Ectodermal cell (in vitro differentiated cells): ENCODE results near the gene MAP3K20.
"Not testable (repeated sequence)": the region's sequence is repeated elsewhere in the genome, so short reads cannot be mapped to it uniquely, and the experiment has no call there.

Experiments
- H3K27ac ChIP-seq: 2 replicates; pipeline ENCODE4 v1.7.0; 2013; ENCODE audit warnings: mild to moderate bottlenecking, low read depth, low read length; ENCODE audit not compliant: insufficient read depth, poor library complexity, severe bottlenecking
- H3K27me3 ChIP-seq: 2 replicates; pipeline ENCODE4 v1.7.0; 2013; ENCODE audit warnings: mild to moderate bottlenecking, low read length; ENCODE audit not compliant: insufficient read depth, control insufficient read depth, poor library complexity, severe bottlenecking
- H3K36me3 ChIP-seq: one replicate; pipeline ENCODE4 v1.7.0; 2013; ENCODE audit warnings: low read length; ENCODE audit not compliant: control insufficient read depth, insufficient read depth
- H3K4me1 ChIP-seq: one replicate; pipeline ENCODE4 v1.7.0; 2013; ENCODE audit warnings: low read length; ENCODE audit not compliant: control insufficient read depth, insufficient read depth
- H3K4me3 ChIP-seq: 2 replicates; pipeline ENCODE4 v1.7.0; 2013; ENCODE audit warnings: low read depth, low read length, control low read depth; ENCODE audit not compliant: insufficient read depth
- H3K9me3 ChIP-seq: 2 replicates; pipeline ENCODE4 v1.7.0; 2013; ENCODE audit warnings: mild to moderate bottlenecking, low read length, moderate library complexity; ENCODE audit not compliant: control insufficient read depth
- WGBS, 2 experiments: methylation state at CpG; one replicate each; pipeline ENCODE4 v1.1.7; 2013; ENCODE audit warnings: missing lambda C conversion rate in 2 of 2; 5-methylcytosine and 5-hydroxymethylcytosine counted together

MAP3K20 gene

GRCh38 chr2:173196080-173196479 lies 120.4 kb downstream of the MAP3K20 start:
- Histone ChIP-seq H3K36me3 (no peaks in the 10 kb centered on the region), H3K4me3 (no peak overlapping the region), H3K9me3 (no peaks in the 10 kb centered on the region), H3K27me3 (no peaks in the 10 kb centered on the region), H3K4me1 (peaks cover 26% of the 10 kb centered on the region), H3K27ac (no peak overlapping the region)
- WGBS, 2 experiments, result 47 to 49% methylated on average over 6 of the region's 6 CpGs

DNA sequence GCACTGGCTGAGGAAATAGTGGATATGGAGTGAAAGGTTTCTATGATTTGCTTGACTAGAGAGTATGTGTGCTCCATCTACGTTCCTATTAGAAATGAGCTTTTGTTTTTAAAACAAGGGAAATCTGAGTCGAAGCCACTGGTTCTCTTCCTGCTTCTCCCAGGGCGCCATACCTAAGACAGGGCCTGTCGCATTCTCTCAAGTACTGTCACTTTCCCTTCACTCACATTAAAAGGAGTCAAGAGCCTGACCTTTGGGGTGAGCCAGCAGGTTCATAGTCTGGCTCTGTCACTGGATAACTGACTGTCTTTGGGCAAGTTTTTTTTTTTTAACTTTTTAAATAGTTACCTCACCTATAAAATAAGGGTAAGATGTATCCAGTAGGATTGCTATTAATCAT lies 121.0 kb downstream of the MAP3K20 start:
- no peak overlapping the region for H3K27ac ChIP-seq
- 56 to 61% methylated on average over 4 of the region's 4 CpGs for WGBS, 2 experiments
- H3K27me3 ChIP-seq, result no peaks in the 10 kb centered on the region
- no peak overlapping the region for H3K4me3 ChIP-seq
- H3K9me3 ChIP-seq, result no peaks in the 10 kb centered on the region
- peaks cover 26% of the 10 kb centered on the region for H3K4me1 ChIP-seq
- no peaks in the 10 kb centered on the region for H3K36me3 ChIP-seq

DNA sequence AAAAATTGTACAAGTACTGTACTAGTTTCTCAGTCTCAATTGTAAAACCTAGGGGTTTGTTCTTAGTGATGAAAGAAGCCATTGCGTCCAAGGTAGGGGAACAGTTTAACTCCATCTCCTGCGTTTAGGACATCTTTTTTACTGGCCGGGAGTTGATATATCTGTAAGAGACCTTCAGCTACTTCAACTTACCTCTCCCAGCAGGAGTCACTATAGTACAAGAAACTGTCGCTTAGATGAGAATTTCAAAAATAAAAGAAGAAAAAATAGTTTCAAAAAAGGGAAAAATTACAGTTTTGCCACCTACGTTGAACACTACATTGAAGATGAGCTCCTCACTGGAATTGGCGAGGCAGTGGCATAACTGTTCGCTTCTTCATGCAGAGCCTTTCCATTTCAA lies 122.7 kb downstream of the MAP3K20 start:
- no peaks in the 10 kb centered on the region for H3K27me3 ChIP-seq
- H3K4me1 ChIP-seq, result peaks cover 26% of the 10 kb centered on the region
- H3K27ac ChIP-seq, result no peak overlapping the region
- no peaks in the 10 kb centered on the region for H3K9me3 ChIP-seq
- 91 to 93% methylated on average over 7 of the region's 7 CpGs for WGBS, 2 experiments
- H3K36me3 ChIP-seq, result no peaks in the 10 kb centered on the region
- no peak overlapping the region for H3K4me3 ChIP-seq

DNA sequence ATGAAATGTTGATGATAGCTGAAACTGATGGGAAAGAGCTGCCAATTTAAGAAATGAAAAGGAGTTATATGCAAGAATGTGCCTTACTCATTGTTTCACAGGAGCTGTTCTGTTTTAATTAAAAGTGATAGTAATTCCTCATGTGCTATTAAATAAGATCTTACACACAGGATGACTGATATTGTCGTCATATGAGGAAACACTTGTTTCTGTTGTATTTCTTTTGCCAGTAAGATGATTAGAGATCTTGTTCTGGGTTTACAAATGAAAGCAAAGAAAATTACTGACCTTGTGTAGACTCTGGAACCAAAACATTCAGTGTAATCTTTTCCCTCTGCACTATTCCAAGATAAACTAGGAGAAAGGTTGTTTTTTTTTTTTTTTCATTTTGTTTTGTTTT lies 123.6 kb downstream of the MAP3K20 start:
- Histone ChIP-seq H3K36me3 (no peaks in the 10 kb centered on the region), H3K27ac (no peak overlapping the region), H3K9me3 (no peaks in the 10 kb centered on the region), H3K4me3 (no peak overlapping the region), H3K27me3 (no peaks in the 10 kb centered on the region), H3K4me1 (peaks cover 23% of the 10 kb centered on the region)
- WGBS, 2 experiments, result 87 to 100% methylated on average over 1 of the region's 1 CpG

- 91 to 98% methylated on average over 2 of the region's 2 CpGs for WGBS, 2 experiments
- Histone ChIP-seq H3K27ac (no peak overlapping the region), H3K36me3 (no peaks in the 10 kb centered on the region), H3K9me3 (no peaks in the 10 kb centered on the region), H3K4me1 (no peaks in the 10 kb centered on the region), H3K27me3 (no peaks in the 10 kb centered on the region), H3K4me3 (no peak overlapping the region)
These were observed 126.9 kb downstream of the MAP3K20 start for GRCh38 chr2:173202570-173202969.

DNA sequence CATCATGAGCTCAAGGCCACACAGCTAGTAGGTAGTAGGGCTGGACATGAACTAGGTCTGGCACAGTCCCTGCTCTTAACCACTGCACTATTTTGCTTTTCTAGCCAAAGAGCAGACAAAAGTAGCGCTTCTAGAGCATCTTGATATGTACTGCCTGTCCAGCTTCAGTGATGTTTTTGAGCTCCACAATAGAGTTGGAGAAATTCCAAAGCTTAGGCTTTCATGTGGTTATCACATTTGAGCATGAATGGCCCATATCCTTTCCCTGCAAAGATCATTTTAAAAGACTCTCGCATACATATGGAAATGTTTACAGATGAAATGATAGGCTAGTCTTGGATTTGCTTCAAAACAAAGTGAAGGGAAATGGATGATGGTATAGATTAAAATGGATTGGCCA lies 128.7 kb downstream of the MAP3K20 start:
- H3K4me1 ChIP-seq, result no peaks in the 10 kb centered on the region
- H3K9me3 ChIP-seq, result no peaks in the 10 kb centered on the region
- no peak overlapping the region for H3K27ac ChIP-seq
- no peaks in the 10 kb centered on the region for H3K27me3 ChIP-seq
- no peaks in the 10 kb centered on the region for H3K36me3 ChIP-seq
- no peak overlapping the region for H3K4me3 ChIP-seq
- WGBS, 2 experiments, result 50% methylated on average over 2 of the region's 2 CpGs

GRCh38 chr2:173205375-173205774 lies 129.7 kb downstream of the MAP3K20 start:
- WGBS, 2 experiments, result 93 to 99% methylated on average over 2 of the region's 2 CpGs

GRCh38 chr2:173207124-173207523 lies 131.5 kb downstream of the MAP3K20 start:
- not testable (repeated sequence) for H3K4me3 ChIP-seq, H3K27ac ChIP-seq, H3K36me3 ChIP-seq, H3K4me1 ChIP-seq, H3K9me3 ChIP-seq, H3K27me3 ChIP-seq
- WGBS, 2 experiments, result 92 to 94% methylated on average over 9 of the region's 9 CpGs

More at GRCh38 chr2:173205375-173205774, 129.7 kb downstream of the MAP3K20 start:
- H3K36me3 ChIP-seq, result no peaks in the 10 kb centered on the region
- no peaks in the 10 kb centered on the region for H3K4me1 ChIP-seq
- no peak overlapping the region for H3K4me3 ChIP-seq
- H3K27ac ChIP-seq, result no peak overlapping the region
- no peaks in the 10 kb centered on the region for H3K9me3 ChIP-seq
- H3K27me3 ChIP-seq, result no peaks in the 10 kb centered on the region

DNA sequence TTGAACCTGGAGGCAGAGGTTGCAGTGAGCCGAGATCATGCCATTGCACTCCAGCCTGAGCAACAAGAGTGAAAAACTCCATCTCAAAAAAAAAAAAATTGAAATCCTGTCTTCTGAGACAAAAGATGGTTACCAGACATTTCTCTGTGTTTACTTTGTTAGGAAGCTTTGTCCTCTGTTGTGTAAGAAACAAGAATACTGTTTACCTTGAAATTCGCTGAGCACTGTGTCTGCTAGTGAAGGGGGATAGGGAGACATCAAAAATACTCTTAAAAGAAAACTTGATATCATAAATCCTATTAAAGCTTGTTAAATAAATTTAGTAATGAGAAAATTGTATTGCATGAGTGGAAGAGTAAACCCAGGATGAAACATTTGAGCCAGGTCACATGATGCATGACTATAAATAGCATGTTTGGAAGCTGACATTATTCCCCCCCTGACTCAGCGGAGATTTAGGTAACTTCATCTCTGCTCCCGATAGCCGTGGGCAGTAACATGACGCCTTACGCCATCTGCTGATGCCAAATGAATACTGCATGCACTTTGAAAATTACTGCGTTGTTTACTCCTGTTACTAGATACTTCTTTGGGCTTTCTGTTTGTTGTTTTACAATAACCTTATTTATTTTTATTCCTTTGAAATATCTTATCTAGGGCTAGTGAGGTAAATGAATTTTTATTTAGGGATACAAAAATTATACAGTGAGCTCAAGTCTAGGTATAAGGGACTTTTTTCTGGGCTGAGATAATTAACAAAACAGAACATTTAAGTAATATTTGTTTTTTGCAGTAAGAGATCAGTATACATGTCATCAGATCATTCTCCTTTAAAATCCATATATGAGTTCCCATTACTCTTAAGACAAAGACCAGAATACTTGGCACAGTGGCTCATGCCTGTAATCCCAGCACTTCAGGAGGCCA lies 134.9 kb downstream of the MAP3K20 start:
- WGBS, 2 experiments, result 26 to 36% methylated on average over 7 to 8 of the region's 8 CpGs
- Histone ChIP-seq H3K27me3 (no peaks in the 10 kb centered on the region), H3K36me3 (no peaks in the 10 kb centered on the region), H3K27ac (no peak overlapping the region), H3K4me3 (no peak overlapping the region), H3K9me3 (no peaks in the 10 kb centered on the region), H3K4me1 (no peaks in the 10 kb centered on the region)

DNA sequence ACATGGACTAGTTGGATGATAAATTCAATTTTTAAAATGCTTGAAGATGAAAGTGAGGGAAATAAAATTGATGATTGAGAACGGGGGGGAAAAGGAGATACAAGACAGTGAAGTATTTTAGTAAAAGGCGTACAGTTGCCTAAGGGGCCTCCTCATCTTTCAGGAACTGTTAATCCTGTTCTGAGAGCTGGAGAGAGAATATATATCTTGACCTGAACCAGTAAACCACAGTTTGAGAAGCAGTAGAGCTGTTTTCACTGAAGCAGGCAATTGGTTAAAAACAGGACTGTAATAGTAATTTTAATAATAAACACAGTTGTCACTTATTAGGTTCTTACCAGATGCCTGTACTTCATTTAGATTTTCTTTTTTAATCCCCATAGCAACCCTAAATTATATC lies 137.5 kb downstream of the MAP3K20 start:
- WGBS, 2 experiments, result 92 to 93% methylated on average over 2 of the region's 2 CpGs
- Histone ChIP-seq H3K27ac (no peak overlapping the region), H3K36me3 (no peaks in the 10 kb centered on the region)

More for the DNA sequence above, 137.5 kb downstream of the MAP3K20 start:
- Histone ChIP-seq H3K4me1 (peaks cover 4% of the 10 kb centered on the region), H3K4me3 (no peak overlapping the region), H3K27me3 (no peaks in the 10 kb centered on the region), H3K9me3 (no peaks in the 10 kb centered on the region)
